Ramos (cell line): ENCODE measurements around the gene SESN3.
"Not testable (repeated sequence)": the region's sequence is repeated elsewhere in the genome, so short reads cannot be mapped to it uniquely, and the experiment has no call there.

Experiments used
- in situ Hi-C: fragments of 300-500 bp; cut with MboI; formaldehyde crosslinking; loops from one replicate; pipeline ENCODE4 v1.14.3; 2022; ENCODE audit warnings: low sequenced_read_pairs; ENCODE audit not compliant: unreplicated experiment

Gene SESN3

GRCh38 chr11:95231127-95231880, at the start of gene SESN3:
Gene SESN3 (minus strand): TSS chr11:95231202. CDS start chr11:95230860, 342 bp downstream.
- in situ Hi-C loops: no loop called here

GRCh38 chr11:95279921-95280868, 49.2 kb upstream of the SESN3 start:
- in situ Hi-C loops: no loop called here

- in situ Hi-C loops: no loop called here
Observed at GRCh38 chr11:95277868-95278267, 46.9 kb upstream of the SESN3 start.

- in situ Hi-C loops: no loop called here
Observed at GRCh38 chr11:95276139-95276538, 45.1 kb upstream of the SESN3 start.

GRCh38 chr11:95273618-95274017, 42.6 kb upstream of the SESN3 start:
- in situ Hi-C loops: not testable (repeated sequence)

- in situ Hi-C loops: no loop called here
Observed at GRCh38 chr11:95269036-95269819, 38.2 kb upstream of the SESN3 start.

- in situ Hi-C loops: no loop called here
Observed at GRCh38 chr11:95268391-95268790, 37.4 kb upstream of the SESN3 start.

GRCh38 chr11:95267601-95268213, 36.7 kb upstream of the SESN3 start:
- in situ Hi-C loops: no loop called here

- in situ Hi-C loops: no loop called here
Observed at GRCh38 chr11:95266751-95267374, 35.9 kb upstream of the SESN3 start.

- in situ Hi-C loops: no loop called here
Observed at GRCh38 chr11:95264881-95265280, 33.9 kb upstream of the SESN3 start.

GRCh38 chr11:95262994-95263765, 32.2 kb upstream of the SESN3 start:
- in situ Hi-C loops: no loop called here

GRCh38 chr11:95257456-95257971, 26.5 kb upstream of the SESN3 start:
- in situ Hi-C loops: no loop called here

- in situ Hi-C loops: no loop called here
Observed at GRCh38 chr11:95256321-95256779, 25.3 kb upstream of the SESN3 start.

GRCh38 chr11:95255251-95256145, 24.5 kb upstream of the SESN3 start:
- in situ Hi-C loops: no loop called here

GRCh38 chr11:95254716-95255115, 23.7 kb upstream of the SESN3 start:
- in situ Hi-C loops: no loop called here

GRCh38 chr11:95254131-95254704, 23.2 kb upstream of the SESN3 start:
- in situ Hi-C loops: no loop called here

- in situ Hi-C loops: no loop called here
Observed at GRCh38 chr11:95253141-95253540, 22.1 kb upstream of the SESN3 start.
